H9 (cell line): ENCODE results near the gene DHDH. TPM values are rescaled to one million over a fixed set of nuclear protein-coding genes. Genes with fewer than 3 reads are reported as not detected.

ENCODE experiments used
- DNase-seq: peaks from one replicate; pipeline ENCODE4 v3.0.0-alpha.2; 2017
- H2AFZ ChIP-seq: one replicate; pipeline ENCODE4 v1.6.1; 2013; ENCODE audit warnings: mild to moderate bottlenecking, low read length, control low read depth, moderate library complexity
- H2AK5ac ChIP-seq: 2 replicates; pipeline ENCODE4 v1.6.1; 2013; ENCODE audit warnings: low read length, control low read depth, mixed read lengths; ENCODE audit not compliant: insufficient read length
- H2BK120ac ChIP-seq: one replicate; pipeline ENCODE4 v1.6.1; 2013; ENCODE audit warnings: low read depth, mild to moderate bottlenecking, low read length, control low read depth, inconsistent platforms; ENCODE audit not compliant: poor library complexity, severe bottlenecking
- H2BK12ac ChIP-seq: 2 replicates; pipeline ENCODE4 v1.6.1; 2013; ENCODE audit warnings: low read length, control low read depth, mixed read lengths, low read depth; ENCODE audit not compliant: insufficient read length
- H2BK15ac ChIP-seq: 2 replicates; pipeline ENCODE4 v1.6.1; 2013; ENCODE audit warnings: low read depth, low read length, control low read depth
- H2BK20ac ChIP-seq: one replicate; pipeline ENCODE4 v1.6.1; 2013; ENCODE audit warnings: low read depth, mild to moderate bottlenecking, low read length, control low read depth, inconsistent platforms; ENCODE audit not compliant: poor library complexity, severe bottlenecking
- H2BK5ac ChIP-seq: 2 replicates; pipeline ENCODE4 v1.6.1; 2013; ENCODE audit warnings: low read length, control low read depth, mixed read lengths; ENCODE audit not compliant: insufficient read length
- H3K14ac ChIP-seq: 2 replicates; pipeline ENCODE4 v1.6.1; 2013; ENCODE audit warnings: low read length, control low read depth; ENCODE audit not compliant: insufficient read depth
- H3K18ac ChIP-seq: 2 replicates; pipeline ENCODE4 v1.6.1; 2013; ENCODE audit warnings: low read depth, mild to moderate bottlenecking, mixed read lengths, low read length, control low read depth; ENCODE audit not compliant: insufficient read length
- H3K23ac ChIP-seq: 2 replicates; pipeline ENCODE4 v1.6.1; 2013; ENCODE audit warnings: low read length, control low read depth, mixed read lengths, low read depth; ENCODE audit not compliant: insufficient read length
- H3K23me2 ChIP-seq: 2 replicates; pipeline ENCODE4 v1.6.1; 2013; ENCODE audit warnings: low read depth, mild to moderate bottlenecking, mixed read lengths, low read length, control low read depth; ENCODE audit not compliant: insufficient read length, poor library complexity, severe bottlenecking
- H3K27ac ChIP-seq: 2 replicates; pipeline ENCODE4 v1.5.1; 2013; ENCODE audit warnings: low read length, control low read depth, mixed read lengths, low read depth; ENCODE audit not compliant: insufficient read length
- H3K27me3 ChIP-seq: 2 replicates; pipeline ENCODE4 v1.6.1; 2013; ENCODE audit warnings: low read length, control low read depth, inconsistent platforms; ENCODE audit not compliant: insufficient read depth
- H3K4ac ChIP-seq: 2 replicates; pipeline ENCODE4 v1.6.1; 2013; ENCODE audit warnings: low read depth, mild to moderate bottlenecking, control low read depth, inconsistent platforms, low read length, moderate library complexity
- H3K4me1 ChIP-seq: 2 replicates; pipeline ENCODE4 v1.6.1; 2013; ENCODE audit warnings: low read length, control low read depth, inconsistent platforms; ENCODE audit not compliant: insufficient read depth
- H3K4me2 ChIP-seq: 2 replicates; pipeline ENCODE4 v1.6.1; 2013; ENCODE audit warnings: low read length, control low read depth, mixed read lengths; ENCODE audit not compliant: insufficient read length, insufficient read depth
- H3K56ac ChIP-seq: 2 replicates; pipeline ENCODE4 v1.6.1; 2013; ENCODE audit warnings: low read depth, mild to moderate bottlenecking, mixed read lengths, low read length, control low read depth; ENCODE audit not compliant: insufficient read length
- H3K79me1 ChIP-seq: 2 replicates; pipeline ENCODE4 v1.6.1; 2013; ENCODE audit warnings: low read depth, mild to moderate bottlenecking, moderate library complexity, low read length, control low read depth, inconsistent platforms; ENCODE audit not compliant: insufficient read depth, poor library complexity, severe bottlenecking
- H3K79me2 ChIP-seq: 2 replicates; pipeline ENCODE4 v1.6.1; 2013; ENCODE audit warnings: low read length, control low read depth, inconsistent platforms; ENCODE audit not compliant: insufficient read depth
- H3K9ac ChIP-seq: 2 replicates; pipeline ENCODE4 v1.6.1; 2013; ENCODE audit warnings: low read length, control low read depth, mixed read lengths; ENCODE audit not compliant: insufficient read length; ENCODE audit errors: extremely low read depth
- H3K9me3 ChIP-seq: one replicate; pipeline ENCODE4 v1.6.1; 2013; ENCODE audit warnings: low read depth, low read length, inconsistent platforms; ENCODE audit not compliant: control insufficient read depth
- H3T11ph ChIP-seq: one replicate; pipeline ENCODE4 v1.6.1; 2013; ENCODE audit warnings: mild to moderate bottlenecking, low read length, control low read depth, inconsistent platforms
- H4K20me1 ChIP-seq: one replicate; pipeline ENCODE4 v1.6.1; 2013; ENCODE audit not compliant: control insufficient read depth, insufficient read length, insufficient read depth
- H4K5ac ChIP-seq: 2 replicates; pipeline ENCODE4 v1.6.1; 2013; ENCODE audit warnings: low read depth, mild to moderate bottlenecking, mixed read lengths, low read length, control low read depth; ENCODE audit not compliant: insufficient read length
- H4K8ac ChIP-seq: replicated peaks from 2 replicates; pipeline ENCODE4 v1.6.1; 2013; ENCODE audit warnings: low read length, control low read depth, mixed read lengths, low read depth; ENCODE audit not compliant: insufficient read length
- H4K91ac ChIP-seq: 2 replicates; pipeline ENCODE4 v1.6.1; 2013; ENCODE audit warnings: low read depth, mild to moderate bottlenecking, moderate library complexity, mixed read lengths, low read length, control low read depth; ENCODE audit not compliant: insufficient read length
- H3K27ac Mint-ChIP-seq, 3 experiments: 2 replicates in 2 of 3; 3 replicates in 1 of 3; pipeline ENCODE4 v1.8.0; 2020 to 2021; ENCODE audit warnings: mixed read lengths in 3 of 3, mild to moderate bottlenecking in 1 of 3, moderate library complexity in 1 of 3
- H3K27me3 Mint-ChIP-seq: 2 replicates; pipeline ENCODE4 v1.8.0; 2021; ENCODE audit warnings: low read depth, mild to moderate bottlenecking, moderate library complexity, mixed read lengths
- H3K36me3 Mint-ChIP-seq, 3 experiments: 2 replicates in 2 of 3; 3 replicates in 1 of 3; pipeline ENCODE4 v1.8.0; 2020 to 2021; ENCODE audit warnings: low read depth in 3 of 3, mixed read lengths in 3 of 3; ENCODE audit not compliant: insufficient read depth in 1 of 3
- H3K4me1 Mint-ChIP-seq, 2 experiments: 2 replicates each; pipeline ENCODE4 v1.8.0; 2020; ENCODE audit warnings: mixed read lengths in 2 of 2
- H3K4me3 Mint-ChIP-seq, 2 experiments: 2 replicates in 1 of 2; 3 replicates in 1 of 2; pipeline ENCODE4 v1.8.0; 2020 to 2021; ENCODE audit warnings: mild to moderate bottlenecking in 2 of 2, mixed read lengths in 2 of 2, moderate library complexity in 1 of 2
- H3K9me3 Mint-ChIP-seq, 2 experiments: 2 replicates in 1 of 2; 3 replicates in 1 of 2; pipeline ENCODE4 v1.8.0; 2020; ENCODE audit warnings: mild to moderate bottlenecking in 2 of 2, mixed read lengths in 2 of 2, moderate library complexity in 1 of 2
- WGBS: extraction: QIAGEN DNeasy Blood & Tissue Kit; methylation state at CpG from one replicate; pipeline ENCODE4 v1.1.7; 2013; ENCODE audit warnings: missing lambda C conversion rate, low lambda C conversion rate, mixed read lengths; ENCODE audit not compliant: insufficient read length; ENCODE audit errors: extremely low coverage; 5-methylcytosine and 5-hydroxymethylcytosine counted together
- total RNA-seq: library from RNA; stranded (reverse); gene quantifications from 2 replicates; pipeline ENCODE4 v1.2.1, GENCODE V29; 2021
- TF ChIP-seq, protein P1 (sequence below): fragments of 200-600 bp; sonication (generic); conservative IDR thresholded peaks from 3 replicates; pipeline ENCODE4 v1.8.0; 2021; ENCODE audit warnings: antibody characterized with exemption, mild to moderate bottlenecking

Gene DHDH
- total RNA-seq, 1 experiment from 2014 or later: 2.0 TPM

DNA sequence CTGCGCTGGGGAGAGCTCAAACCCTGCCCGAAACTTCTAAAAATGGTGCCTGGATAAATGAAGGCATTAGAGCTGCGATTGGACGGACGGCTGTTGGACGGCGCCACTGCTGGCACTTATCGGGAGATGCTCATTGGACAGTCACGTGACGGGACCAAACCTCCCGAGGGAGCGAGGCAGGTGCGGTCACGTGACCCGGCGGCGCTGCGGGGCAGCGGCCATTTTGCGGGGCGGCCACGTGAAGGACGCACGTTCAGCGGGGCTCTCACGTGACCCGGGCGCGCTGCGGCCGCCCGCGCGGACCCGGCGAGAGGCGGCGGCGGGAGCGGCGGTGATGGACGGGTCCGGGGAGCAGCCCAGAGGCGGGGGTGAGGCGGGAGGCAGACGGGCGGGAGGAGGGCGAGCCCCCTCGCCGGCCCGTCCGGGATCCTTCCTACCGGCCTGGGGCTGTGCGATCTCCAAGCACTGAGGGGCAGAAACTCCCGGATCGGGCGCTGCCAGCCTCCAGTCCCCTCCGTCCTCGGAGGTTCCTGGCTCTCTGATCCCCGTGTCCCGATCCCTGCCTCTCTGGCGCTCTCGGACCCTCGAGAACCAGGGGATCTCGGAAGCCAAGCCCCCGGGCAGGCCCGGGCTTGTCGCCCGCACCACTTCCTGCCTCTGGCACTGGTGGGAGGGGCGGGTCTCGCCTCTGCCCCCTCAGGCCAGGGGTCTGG, 21.3 kb downstream of the DHDH start, which contains the start of gene BAX:
Gene BAX, plus strand, starts transcription at position 281 of the 713 bp plus-strand sequence. Its CDS starts 54 bp downstream, at position 335.
- Mint-ChIP-seq H3K36me3 (peaks cover 17 to 42% (median 37%) of the 10 kb centered on the region in 3 experiments; a peak in 6 of 7 replicates), H3K4me1 (peaks cover 14 to 15% of the 10 kb centered on the region in 2 experiments), H3K4me3 (peak within 1 kb of the TSS; percentile 79 to 81), H3K27ac (peak within 1 kb of the TSS; percentile 76 to 93 (median 90); a peak in 6 of 7 replicates), H3K27me3 (peaks cover 10% of the 10 kb centered on the region), H3K9me3 (no peaks in the 10 kb centered on the region)
- Histone ChIP-seq H3K27ac (no peak within 1 kb of the TSS), H2BK12ac (no peak within 1 kb of the TSS), H3K9ac (peak within 1 kb of the TSS; percentile 77), H4K91ac (no peak within 1 kb of the TSS), H3K79me2 (no peaks in the 10 kb centered on the region), H2BK5ac (no peak within 1 kb of the TSS), H2AFZ (peak within 1 kb of the TSS; percentile 2), H3K4ac (no peak within 1 kb of the TSS; the same call in 1 of the 2 replicates), H3K79me1 (peaks cover 4% of the 10 kb centered on the region), H3K56ac (no peak within 1 kb of the TSS), H2BK15ac (no peak within 1 kb of the TSS), H2BK120ac (peak within 1 kb of the TSS; percentile 71), H3K14ac (peak within 1 kb of the TSS; percentile 81; the same call in 1 of the 2 replicates), H3K9me3 (no peaks in the 10 kb centered on the region), H4K20me1 (no peaks in the 10 kb centered on the region), H3K18ac (peak within 1 kb of the TSS; percentile 63), H3K23me2 (peaks cover 8% of the 10 kb centered on the region), H2AK5ac (no peak within 1 kb of the TSS), H3K23ac (no peak within 1 kb of the TSS), H3K4me1 (no peaks in the 10 kb centered on the region), H4K5ac (no peak within 1 kb of the TSS), H3K4me2 (peak within 1 kb of the TSS; percentile 64), H3K27me3 (no peaks in the 10 kb centered on the region), H4K8ac (no peak within 1 kb of the TSS), H3T11ph (no peak within 1 kb of the TSS), H2BK20ac (no peak within 1 kb of the TSS)
- peak; percentile 99 for DNase-seq
- TF ChIP-seq, protein P1, sequence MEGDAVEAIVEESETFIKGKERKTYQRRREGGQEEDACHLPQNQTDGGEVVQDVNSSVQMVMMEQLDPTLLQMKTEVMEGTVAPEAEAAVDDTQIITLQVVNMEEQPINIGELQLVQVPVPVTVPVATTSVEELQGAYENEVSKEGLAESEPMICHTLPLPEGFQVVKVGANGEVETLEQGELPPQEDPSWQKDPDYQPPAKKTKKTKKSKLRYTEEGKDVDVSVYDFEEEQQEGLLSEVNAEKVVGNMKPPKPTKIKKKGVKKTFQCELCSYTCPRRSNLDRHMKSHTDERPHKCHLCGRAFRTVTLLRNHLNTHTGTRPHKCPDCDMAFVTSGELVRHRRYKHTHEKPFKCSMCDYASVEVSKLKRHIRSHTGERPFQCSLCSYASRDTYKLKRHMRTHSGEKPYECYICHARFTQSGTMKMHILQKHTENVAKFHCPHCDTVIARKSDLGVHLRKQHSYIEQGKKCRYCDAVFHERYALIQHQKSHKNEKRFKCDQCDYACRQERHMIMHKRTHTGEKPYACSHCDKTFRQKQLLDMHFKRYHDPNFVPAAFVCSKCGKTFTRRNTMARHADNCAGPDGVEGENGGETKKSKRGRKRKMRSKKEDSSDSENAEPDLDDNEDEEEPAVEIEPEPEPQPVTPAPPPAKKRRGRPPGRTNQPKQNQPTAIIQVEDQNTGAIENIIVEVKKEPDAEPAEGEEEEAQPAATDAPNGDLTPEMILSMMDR: peak; percentile 11; the same call in 1 of the 3 replicates
- WGBS: no CpG with 5 or more reads among the region's 71 CpGs
